GM12865 (cell line): ENCODE results near the gene TICAM2.

Experiments used
- DNase-seq: peaks from one replicate; pipeline ENCODE4 v3.0.0; 2010; ENCODE audit warnings: low read depth
- H3K4me3 ChIP-seq: 2 replicates; pipeline ENCODE4 v1.5.1; 2011; ENCODE audit warnings: mild to moderate bottlenecking, low read depth, low read length, control low read depth
- TF ChIP-seq, protein P1 (sequence below): IDR thresholded peaks from 2 replicates; pipeline ENCODE4 v1.5.1; 2011; ENCODE audit warnings: low read length, control low read depth, low read depth, inconsistent platforms; ENCODE audit not compliant: insufficient read depth; ENCODE audit errors: missing control alignments

The TICAM2 gene

GRCh38 chr5:115626445-115626823 is 24.2 kb upstream of the TICAM2 start:
- H3K4me3 ChIP-seq = peak overlapping the region; percentile 71
- TF ChIP-seq, protein P1, sequence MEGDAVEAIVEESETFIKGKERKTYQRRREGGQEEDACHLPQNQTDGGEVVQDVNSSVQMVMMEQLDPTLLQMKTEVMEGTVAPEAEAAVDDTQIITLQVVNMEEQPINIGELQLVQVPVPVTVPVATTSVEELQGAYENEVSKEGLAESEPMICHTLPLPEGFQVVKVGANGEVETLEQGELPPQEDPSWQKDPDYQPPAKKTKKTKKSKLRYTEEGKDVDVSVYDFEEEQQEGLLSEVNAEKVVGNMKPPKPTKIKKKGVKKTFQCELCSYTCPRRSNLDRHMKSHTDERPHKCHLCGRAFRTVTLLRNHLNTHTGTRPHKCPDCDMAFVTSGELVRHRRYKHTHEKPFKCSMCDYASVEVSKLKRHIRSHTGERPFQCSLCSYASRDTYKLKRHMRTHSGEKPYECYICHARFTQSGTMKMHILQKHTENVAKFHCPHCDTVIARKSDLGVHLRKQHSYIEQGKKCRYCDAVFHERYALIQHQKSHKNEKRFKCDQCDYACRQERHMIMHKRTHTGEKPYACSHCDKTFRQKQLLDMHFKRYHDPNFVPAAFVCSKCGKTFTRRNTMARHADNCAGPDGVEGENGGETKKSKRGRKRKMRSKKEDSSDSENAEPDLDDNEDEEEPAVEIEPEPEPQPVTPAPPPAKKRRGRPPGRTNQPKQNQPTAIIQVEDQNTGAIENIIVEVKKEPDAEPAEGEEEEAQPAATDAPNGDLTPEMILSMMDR = no peak
- DNase-seq = no peak

- TF ChIP-seq, protein P1 = no peak
- H3K4me3 ChIP-seq = peak within 1 kb of the TSS; percentile 94
- peak; percentile 99 for DNase-seq
Observed at GRCh38 chr5:115625579-115626444, 23.5 kb upstream of the TICAM2 start, which contains the start of gene TMED7. TSS of gene TMED7 (minus strand) at chr5:115626036. CDS start at chr5:115625792, 244 bp downstream.

DNA sequence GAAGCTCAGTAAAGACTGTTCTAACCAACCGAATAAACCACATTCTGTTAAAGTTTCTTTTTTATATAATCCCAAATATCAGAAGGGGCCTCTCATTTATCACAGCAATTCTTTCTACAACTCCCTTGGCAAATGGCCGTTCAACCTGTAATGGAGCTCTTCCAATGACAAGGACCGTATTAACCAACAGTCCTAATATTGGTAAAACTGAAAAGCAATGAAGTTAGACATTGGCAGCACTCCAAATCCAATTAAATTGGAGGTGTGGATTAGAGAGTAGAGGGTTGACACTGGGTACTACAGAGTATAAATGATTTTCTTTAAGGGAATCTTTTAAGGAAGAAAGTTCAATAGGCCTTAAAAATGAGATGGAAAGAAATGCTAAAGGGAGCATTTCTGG is 22.7 kb upstream of the TICAM2 start:
- H3K4me3 ChIP-seq = peak overlapping the region; percentile 94
- DNase-seq = no peak
- TF ChIP-seq, protein P1 = no peak

DNA sequence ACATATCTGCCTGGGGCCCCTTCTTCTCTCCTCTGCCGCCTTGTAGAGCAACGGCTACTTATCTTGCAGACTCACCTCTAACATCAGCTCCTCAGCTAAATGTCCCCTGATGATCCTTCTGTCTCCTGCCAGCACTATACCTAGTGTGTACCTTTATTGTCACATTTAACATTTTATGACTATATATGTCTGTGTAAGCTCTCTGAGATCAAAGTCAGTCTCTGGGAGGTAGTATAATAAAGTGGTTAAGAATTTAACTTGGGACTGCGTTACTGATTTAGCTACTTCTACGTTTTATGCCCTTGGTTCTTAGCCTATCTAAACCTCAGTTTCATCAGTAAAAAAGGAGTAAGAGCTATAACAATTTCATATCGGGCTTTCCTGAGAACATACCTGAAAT is 21.4 kb upstream of the TICAM2 start:
- H3K4me3 ChIP-seq = peak overlapping the region; percentile 94
- DNase-seq = no peak
- TF ChIP-seq, protein P1 = no peak

DNA sequence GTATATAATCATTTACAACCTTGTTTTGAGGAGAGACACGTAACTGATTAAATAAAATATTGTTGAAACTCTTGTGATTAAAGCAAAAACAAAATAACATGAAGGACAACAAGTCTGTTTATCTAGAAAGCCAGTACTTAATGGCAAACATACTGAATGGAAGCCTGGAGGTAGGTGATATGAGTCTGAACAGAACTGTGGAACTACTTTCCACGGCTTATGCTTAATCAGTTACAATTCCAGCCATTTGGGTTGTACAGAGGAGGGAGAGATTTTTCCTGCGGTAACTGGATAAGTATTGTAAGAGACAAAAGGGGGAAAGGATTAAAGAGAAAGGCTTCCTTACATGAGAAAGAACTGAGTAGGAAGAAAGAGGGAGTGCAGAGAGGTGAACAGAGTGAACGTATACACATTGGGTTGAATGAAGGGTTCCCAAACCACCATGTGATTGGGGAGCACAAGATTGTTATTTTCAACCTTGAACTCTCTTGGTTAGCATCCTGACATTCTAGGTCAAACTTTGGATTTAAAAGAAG is 19.2 kb upstream of the TICAM2 start:
- TF ChIP-seq, protein P1 = no peak
- no peak for DNase-seq
- no peak overlapping the region for H3K4me3 ChIP-seq

GRCh38 chr5:115616892-115617291 is 14.6 kb upstream of the TICAM2 start:
- no peak overlapping the region for H3K4me3 ChIP-seq
- TF ChIP-seq, protein P1 = no peak
- no peak for DNase-seq
